Suprapubic skin (tissue), 4 donors: ENCODE results near the gene DNAJC8. TPM values are rescaled to one million over a fixed set of nuclear protein-coding genes. Genes with fewer than 3 reads are reported as not detected.
A peak's percentile ranks its signal among the peaks of the same experiment; 100 is the strongest.

Experiments
- DNase-seq, 2 donors: peaks; one replicate each; pipeline ENCODE4 v3.0.0-alpha.2; 2019; ENCODE audit warnings: low spot score in 2 of 2
- H3K27ac ChIP-seq: fragments of 200-600 bp; sonication (generic); one replicate; pipeline ENCODE4 v1.5.1; 2019
- H3K27me3 ChIP-seq: fragments of 200-600 bp; sonication (generic); one replicate; pipeline ENCODE4 v1.5.1; 2019
- H3K36me3 ChIP-seq: fragments of 200-600 bp; sonication (generic); one replicate; pipeline ENCODE4 v1.5.1; 2019
- H3K4me1 ChIP-seq: fragments of 200-600 bp; sonication (generic); one replicate; pipeline ENCODE4 v1.5.1; 2019
- H3K4me3 ChIP-seq: fragments of 200-600 bp; sonication (generic); one replicate; pipeline ENCODE4 v1.5.1; 2019; ENCODE audit warnings: mild to moderate bottlenecking
- H3K9me3 ChIP-seq: fragments of 200-600 bp; sonication (generic); one replicate; pipeline ENCODE4 v1.5.1; 2019
- CTCF ChIP-seq, 2 donors: fragments of 200-600 bp in 1 of 2; fragments of 450-650 bp in 1 of 2; sonication (generic) in 1 of 2; IDR thresholded peaks; one replicate each; pipeline ENCODE4 v1.5.1; 2016 to 2019; ENCODE audit warnings: antibody characterized with exemption in 2 of 2, mild to moderate bottlenecking in 1 of 2, moderate library complexity in 1 of 2
- EP300 ChIP-seq: sonication (generic); formaldehyde crosslinking; IDR thresholded peaks from one replicate; pipeline ENCODE4 v1.6.1; 2017; ENCODE audit warnings: antibody characterized with exemption
- POLR2A ChIP-seq, 2 donors: fragments of 450-650 bp; IDR thresholded peaks; one replicate each; pipeline ENCODE4 v1.6.1; 2017; ENCODE audit warnings: antibody characterized with exemption in 2 of 2, mild to moderate bottlenecking in 2 of 2, moderate library complexity in 2 of 2
- POLR2AphosphoS5 ChIP-seq, 3 donors: sonication (generic); formaldehyde crosslinking; IDR thresholded peaks; one replicate each; pipeline ENCODE4 v1.6.1; 2017; ENCODE audit warnings: antibody characterized with exemption in 3 of 3
- WGBS: methylation state at CpG from one replicate; pipeline ENCODE4 v1.1.5; 2018; 5-methylcytosine and 5-hydroxymethylcytosine counted together
- total RNA-seq, 4 donors: library from RNA; depleted of rRNA; stranded (reverse); fragments of >200 nt; gene quantifications; one replicate each; pipeline ENCODE4 v1.1.0, GENCODE V29; 2016

The DNAJC8 gene
- total RNA-seq, 4 donors from 2014 or later: 28.2 to 39.0 (median 31.7) TPM

GRCh38 chr1:28176492-28177470, 56.0 kb downstream of the DNAJC8 start, which contains the start of gene PTAFR:
PTAFR (minus strand) TSS chr1:28176690; CDS start chr1:28151021, 25,669 bp downstream.
- peak within 1 kb of the TSS; percentile 11 for H3K4me3 ChIP-seq

GRCh38 chr1:28175955-28176485, 56.8 kb downstream of the DNAJC8 start:
- H3K36me3 ChIP-seq: no peaks in the 10 kb centered on the region
- DNase-seq: no peak
- TF ChIP-seq POLR2AphosphoS5 (IDR thresholded peaks at IDR 0.05) (no peak), EP300 (no peak), POLR2A (IDR thresholded peaks at IDR 0.05) (no peak), CTCF (IDR thresholded peaks at IDR 0.05) (no peak)
- 89% methylated on average over 7 of the region's 8 CpGs for WGBS
- H3K4me3 ChIP-seq: peak overlapping the region; percentile 11
- H3K9me3 ChIP-seq: no peaks in the 10 kb centered on the region
- H3K27ac ChIP-seq: no peak overlapping the region
- H3K27me3 ChIP-seq: no peaks in the 10 kb centered on the region
- peaks cover 18% of the 10 kb centered on the region for H3K4me1 ChIP-seq

More at GRCh38 chr1:28176492-28177470, 56.0 kb downstream of the DNAJC8 start, which contains the start of gene PTAFR:
- TF ChIP-seq POLR2AphosphoS5 (IDR thresholded peaks at IDR 0.05) (no peak), EP300 (no peak), POLR2A (IDR thresholded peaks at IDR 0.05) (no peak), CTCF (IDR thresholded peaks at IDR 0.05) (no peak)
- Histone ChIP-seq H3K27ac (no peak within 1 kb of the TSS), H3K27me3 (no peaks in the 10 kb centered on the region), H3K36me3 (no peaks in the 10 kb centered on the region), H3K4me1 (peaks cover 11% of the 10 kb centered on the region), H3K9me3 (no peaks in the 10 kb centered on the region)
- DNase-seq: no peak
- 61% methylated on average over 18 of the region's 18 CpGs for WGBS

- Histone ChIP-seq H3K4me3 (no peak overlapping the region), H3K36me3 (no peaks in the 10 kb centered on the region), H3K27ac (peak overlapping the region; percentile 46), H3K4me1 (peaks cover 22% of the 10 kb centered on the region), H3K9me3 (no peaks in the 10 kb centered on the region), H3K27me3 (no peaks in the 10 kb centered on the region)
- DNase-seq: no peak
- TF ChIP-seq CTCF (IDR thresholded peaks at IDR 0.05): no peak
- no peak for TF ChIP-seq EP300
- no peak for TF ChIP-seq POLR2AphosphoS5 (IDR thresholded peaks at IDR 0.05)
- no peak for TF ChIP-seq POLR2A (IDR thresholded peaks at IDR 0.05)
- WGBS: 78% methylated on average over 4 of the region's 5 CpGs
These were observed 58.9 kb downstream of the DNAJC8 start for GRCh38 chr1:28173980-28174297.

DNA sequence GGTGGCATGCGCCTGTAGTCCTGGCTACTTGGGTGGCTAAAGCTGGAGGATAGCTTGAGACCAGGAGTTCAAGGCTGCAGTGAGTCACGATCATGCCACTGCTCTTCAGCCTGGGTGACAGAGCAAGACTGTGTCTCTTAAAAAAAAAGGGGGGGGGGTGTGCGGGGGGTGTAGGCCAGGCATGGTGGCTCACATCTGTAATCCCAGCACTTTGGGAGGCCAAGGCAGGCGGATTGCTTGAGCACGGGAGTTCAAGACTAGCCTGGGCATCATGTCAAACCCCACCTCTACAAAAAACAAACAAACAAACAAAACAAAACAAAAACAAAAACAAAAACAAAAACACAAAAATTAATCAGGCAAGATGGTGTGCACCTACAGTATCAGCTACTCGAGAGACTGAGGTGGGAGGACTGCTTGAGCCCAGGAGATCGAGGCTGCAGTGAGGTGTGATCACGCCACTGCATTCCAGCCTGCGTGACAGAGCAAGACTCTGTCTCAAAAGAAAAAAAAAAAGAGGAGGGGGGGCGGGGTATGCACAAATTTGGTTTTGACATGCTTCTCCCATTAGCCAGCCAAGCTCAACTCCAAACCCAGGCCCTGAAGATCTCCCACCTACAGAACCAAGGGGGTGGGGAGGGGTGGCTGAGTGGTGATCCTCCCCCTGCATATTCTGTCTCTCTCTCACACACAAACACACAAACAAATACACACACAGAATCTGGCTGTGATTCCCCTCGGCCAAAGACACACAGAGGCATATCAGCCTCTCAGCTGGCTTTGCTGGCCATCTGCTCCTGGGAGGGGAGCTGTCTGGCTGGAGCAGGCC, 59.5 kb downstream of the DNAJC8 start:
- Histone ChIP-seq H3K9me3 (no peaks in the 10 kb centered on the region), H3K27ac (no peak overlapping the region), H3K4me1 (peaks cover 22% of the 10 kb centered on the region), H3K27me3 (no peaks in the 10 kb centered on the region), H3K36me3 (no peaks in the 10 kb centered on the region), H3K4me3 (no peak overlapping the region)
- WGBS: 51% methylated on average over 11 of the region's 11 CpGs
- TF ChIP-seq CTCF (IDR thresholded peaks at IDR 0.05): no peak
- TF ChIP-seq POLR2AphosphoS5 (IDR thresholded peaks at IDR 0.05): no peak
- TF ChIP-seq EP300: no peak
- no peak for TF ChIP-seq POLR2A (IDR thresholded peaks at IDR 0.05)
- no peak for DNase-seq
